Ovary (tissue), 3 donors: ENCODE results near the gene ATP10B.

Experiments used
- EP300 ChIP-seq: sonication (generic); formaldehyde crosslinking; IDR thresholded peaks from one replicate; pipeline ENCODE4 v1.6.1; 2017; ENCODE audit warnings: antibody characterized with exemption
- POLR2A ChIP-seq: fragments of 450-650 bp; IDR thresholded peaks from one replicate; pipeline ENCODE4 v1.6.1; 2017; ENCODE audit warnings: antibody characterized with exemption, mild to moderate bottlenecking, moderate library complexity
- TF ChIP-seq, protein P1 (sequence below), 3 donors: fragments of 450-650 bp in 2 of 3; fragments of 200-600 bp in 1 of 3; IDR thresholded peaks; one replicate each; pipeline versions ENCODE4 v1.5.1 to v1.8.0; 2016 to 2022; ENCODE audit warnings: antibody characterized with exemption in 3 of 3, mild to moderate bottlenecking in 1 of 3
- donor health status: DM: no; HTN: no; CAD: no.

DNA sequence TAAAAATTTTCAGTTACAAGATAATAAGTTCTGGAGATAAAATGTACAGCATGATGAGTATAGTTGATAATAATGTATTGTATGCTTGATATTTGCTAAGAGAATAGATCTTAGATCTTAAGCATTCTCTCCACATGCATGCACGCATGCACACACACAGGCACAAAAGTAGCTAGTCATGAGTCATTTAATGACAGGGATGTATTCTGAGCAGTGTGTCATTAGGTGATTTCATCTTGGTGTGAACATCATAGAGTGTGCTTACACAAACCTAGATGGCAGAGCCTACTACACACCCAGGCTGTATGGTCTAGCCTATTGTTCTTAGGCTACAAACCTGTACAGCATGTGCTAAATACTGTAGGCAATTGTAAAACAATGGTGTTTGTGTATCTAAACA is 306.2 kb downstream of the ATP10B start:
- TF ChIP-seq, protein P1, sequence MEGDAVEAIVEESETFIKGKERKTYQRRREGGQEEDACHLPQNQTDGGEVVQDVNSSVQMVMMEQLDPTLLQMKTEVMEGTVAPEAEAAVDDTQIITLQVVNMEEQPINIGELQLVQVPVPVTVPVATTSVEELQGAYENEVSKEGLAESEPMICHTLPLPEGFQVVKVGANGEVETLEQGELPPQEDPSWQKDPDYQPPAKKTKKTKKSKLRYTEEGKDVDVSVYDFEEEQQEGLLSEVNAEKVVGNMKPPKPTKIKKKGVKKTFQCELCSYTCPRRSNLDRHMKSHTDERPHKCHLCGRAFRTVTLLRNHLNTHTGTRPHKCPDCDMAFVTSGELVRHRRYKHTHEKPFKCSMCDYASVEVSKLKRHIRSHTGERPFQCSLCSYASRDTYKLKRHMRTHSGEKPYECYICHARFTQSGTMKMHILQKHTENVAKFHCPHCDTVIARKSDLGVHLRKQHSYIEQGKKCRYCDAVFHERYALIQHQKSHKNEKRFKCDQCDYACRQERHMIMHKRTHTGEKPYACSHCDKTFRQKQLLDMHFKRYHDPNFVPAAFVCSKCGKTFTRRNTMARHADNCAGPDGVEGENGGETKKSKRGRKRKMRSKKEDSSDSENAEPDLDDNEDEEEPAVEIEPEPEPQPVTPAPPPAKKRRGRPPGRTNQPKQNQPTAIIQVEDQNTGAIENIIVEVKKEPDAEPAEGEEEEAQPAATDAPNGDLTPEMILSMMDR (IDR thresholded peaks at IDR 0.05) = no peak
- TF ChIP-seq EP300 = no peak
- TF ChIP-seq POLR2A = no peak
